HL-60 (cell line): ENCODE results near the gene PNPLA2.

Experiments used
- CTCF ChIP-seq: IDR thresholded peaks from one replicate; pipeline ENCODE4 v1.5.1; 2011; ENCODE audit warnings: low read length, control low read depth, inconsistent platforms; ENCODE audit not compliant: insufficient read depth
- POLR2AphosphoS5 ChIP-seq: IDR thresholded peaks from 2 replicates; pipeline ENCODE4 v1.6.1; 2012; ENCODE audit warnings: low read depth
- REST ChIP-seq: IDR thresholded peaks from 2 replicates; pipeline ENCODE4 v1.6.1; 2012; ENCODE audit warnings: low read depth; ENCODE audit not compliant: insufficient replicate concordance
- SPI1 ChIP-seq: IDR thresholded peaks from 2 replicates; pipeline ENCODE4 v1.6.1; 2012; ENCODE audit warnings: low read depth, mild to moderate bottlenecking, borderline replicate concordance

GRCh38 chr11:852762-853161 is 34.0 kb downstream of the PNPLA2 start:
- TF ChIP-seq CTCF (no peak), POLR2AphosphoS5 (no peak), SPI1 (no peak), REST (no peak)
